ENCODE results near the gene WNT4.

WNT4 gene

GRCh38 chr1:22143065-22144033, at the start of gene WNT4:
TSS of gene WNT4 (minus strand) at chr1:22143097. CDS start at chr1:22142922, 175 bp downstream.
- no peak within 1 kb of the TSS for H3K4me3 ChIP-seq (ENCODE audit: low read depth, low read length)
- TF ChIP-seq CTCF (IDR thresholded peaks at IDR 0.05; ENCODE audit: borderline replicate concordance, insufficient read depth, low read depth, low read length), result no peak

GRCh38 chr1:22190731-22191130, 47.8 kb upstream of the WNT4 start:
- no peak overlapping the region for H3K4me3 ChIP-seq (ENCODE audit: low read depth, low read length)
- TF ChIP-seq CTCF (IDR thresholded peaks at IDR 0.05; ENCODE audit: borderline replicate concordance, insufficient read depth, low read depth, low read length), result no peak

- no peak overlapping the region for H3K4me3 ChIP-seq (ENCODE audit: low read depth, low read length)
- TF ChIP-seq CTCF (IDR thresholded peaks at IDR 0.05; ENCODE audit: borderline replicate concordance, insufficient read depth, low read depth, low read length), result no peak
Measured at GRCh38 chr1:22190251-22190650, 47.4 kb upstream of the WNT4 start.

GRCh38 chr1:22189619-22190018, 46.7 kb upstream of the WNT4 start:
- no peak for TF ChIP-seq CTCF (IDR thresholded peaks at IDR 0.05; ENCODE audit: borderline replicate concordance, insufficient read depth, low read depth, low read length)
- H3K4me3 ChIP-seq (ENCODE audit: low read depth, low read length), result no peak overlapping the region

- H3K4me3 ChIP-seq (ENCODE audit: low read depth, low read length), result no peak overlapping the region
- no peak for TF ChIP-seq CTCF (IDR thresholded peaks at IDR 0.05; ENCODE audit: borderline replicate concordance, insufficient read depth, low read depth, low read length)
Measured at GRCh38 chr1:22188914-22189313, 46.0 kb upstream of the WNT4 start.

GRCh38 chr1:22188436-22188835, 45.5 kb upstream of the WNT4 start:
- no peak for TF ChIP-seq CTCF (IDR thresholded peaks at IDR 0.05; ENCODE audit: borderline replicate concordance, insufficient read depth, low read depth, low read length)
- H3K4me3 ChIP-seq (ENCODE audit: low read depth, low read length), result no peak overlapping the region

- H3K4me3 ChIP-seq (ENCODE audit: low read depth, low read length), result no peak overlapping the region
- TF ChIP-seq CTCF (IDR thresholded peaks at IDR 0.05; ENCODE audit: borderline replicate concordance, insufficient read depth, low read depth, low read length), result no peak
Measured at GRCh38 chr1:22186311-22186710, 43.4 kb upstream of the WNT4 start.

All from GM12875 (cell line).